CD14-positive monocyte (primary cell): ENCODE data around the gene SLC35F3. TPM values are rescaled to one million over a fixed set of nuclear protein-coding genes. Genes with fewer than 3 reads are reported as not detected.

Experiments
- DNase-seq, 3 donors: peaks; one replicate each; pipeline ENCODE4 v3.0.0-alpha.2; 2011 to 2022
- H2AFZ ChIP-seq: 2 replicates; pipeline ENCODE4 v1.6.0; 2012; ENCODE audit warnings: mild to moderate bottlenecking, low read depth, low read length, inconsistent platforms; ENCODE audit not compliant: insufficient read depth, poor library complexity, severe bottlenecking
- H3K27ac ChIP-seq, 2 donors: 1 replicate in 1 of 2; 2 replicates in 1 of 2; pipeline ENCODE4 v1.5.1; 2012 to 2013; ENCODE audit warnings: low read length in 2 of 2, control low read depth in 1 of 2, inconsistent platforms in 1 of 2, low read depth in 1 of 2, mild to moderate bottlenecking in 1 of 2
- H3K27me3 ChIP-seq, 2 donors: one replicate each; pipeline versions ENCODE4 v1.6.0 to v1.6.1; 2011 to 2013; ENCODE audit warnings: low read length in 2 of 2; ENCODE audit not compliant: control insufficient read depth in 2 of 2, insufficient read depth in 2 of 2
- H3K36me3 ChIP-seq, 2 donors: replicated peaks in 1 of 2; 1 replicate in 1 of 2; 2 replicates in 1 of 2; pipeline versions ENCODE4 v1.5.1 to v1.6.1; 2012 to 2013; ENCODE audit warnings: low read length in 2 of 2, control low read depth in 1 of 2, inconsistent platforms in 1 of 2, mild to moderate bottlenecking in 1 of 2; ENCODE audit not compliant: insufficient read depth in 2 of 2, control insufficient read depth in 1 of 2
- H3K4me1 ChIP-seq, 2 donors: 1 replicate in 1 of 2; 2 replicates in 1 of 2; pipeline versions ENCODE4 v1.5.1 to v1.6.1; 2012 to 2013; ENCODE audit warnings: low read length in 2 of 2, control low read depth in 1 of 2, inconsistent platforms in 1 of 2, mild to moderate bottlenecking in 1 of 2, moderate library complexity in 1 of 2; ENCODE audit not compliant: insufficient read depth in 2 of 2, control insufficient read depth in 1 of 2
- H3K4me2 ChIP-seq: replicated peaks from 2 replicates; pipeline ENCODE3; 2012; ENCODE audit warnings: low read length, moderate library complexity, mild to moderate bottlenecking; ENCODE audit not compliant: poor library complexity, severe bottlenecking; ENCODE audit errors: extremely low read depth
- H3K4me3 ChIP-seq, 3 experiments: fragments of 200-600 bp in 1 of 3; sonication (generic) in 1 of 3; replicated peaks in 1 of 3; 1 replicate in 2 of 3; 2 replicates in 1 of 3; pipeline ENCODE4 v1.5.1; 2011 to 2013; ENCODE audit warnings: low read length in 3 of 3, mild to moderate bottlenecking in 3 of 3, control low read depth in 2 of 3, low read depth in 2 of 3, inconsistent platforms in 1 of 3, moderate library complexity in 1 of 3
- H3K79me2 ChIP-seq: 2 replicates; pipeline ENCODE4 v1.6.0; 2012; ENCODE audit warnings: mild to moderate bottlenecking, control low read depth, inconsistent platforms, low read length, moderate library complexity; ENCODE audit not compliant: insufficient read depth
- H3K9ac ChIP-seq: 2 replicates; pipeline ENCODE4 v1.6.0; 2017; ENCODE audit warnings: low read length, mild to moderate bottlenecking; ENCODE audit not compliant: insufficient read depth, poor library complexity, severe bottlenecking
- H3K9me3 ChIP-seq, 2 donors: replicated peaks in 1 of 2; 1 replicate in 1 of 2; 2 replicates in 1 of 2; pipeline versions ENCODE4 v1.5.1 to v1.6.1; 2012 to 2013; ENCODE audit warnings: low read length in 2 of 2, control low read depth in 1 of 2; ENCODE audit not compliant: control insufficient read depth in 1 of 2, insufficient read depth in 1 of 2
- H4K20me1 ChIP-seq: 2 replicates; pipeline ENCODE4 v1.6.0; 2012; ENCODE audit warnings: mild to moderate bottlenecking, low read length, control low read depth, moderate library complexity; ENCODE audit not compliant: insufficient read depth
- H3K27ac Mint-ChIP-seq, 7 donors: one replicate each; pipeline ENCODE4 v1.8.0; 2020; ENCODE audit warnings: mild to moderate bottlenecking in 7 of 7, mixed read lengths in 7 of 7, moderate library complexity in 6 of 7, inconsistent platforms in 2 of 7
- H3K27me3 Mint-ChIP-seq, 3 donors: one replicate each; pipeline ENCODE4 v1.8.0; 2021 to 2022; ENCODE audit warnings: low read depth in 3 of 3, mild to moderate bottlenecking in 3 of 3, mixed read lengths in 3 of 3, moderate library complexity in 3 of 3, inconsistent platforms in 1 of 3
- H3K36me3 Mint-ChIP-seq, 2 donors: one replicate each; pipeline ENCODE4 v1.8.0; 2020; ENCODE audit warnings: mixed read lengths in 2 of 2, inconsistent platforms in 1 of 2, mild to moderate bottlenecking in 1 of 2
- H3K4me1 Mint-ChIP-seq: one replicate; pipeline ENCODE4 v1.8.0; 2020; ENCODE audit warnings: mild to moderate bottlenecking, mixed read lengths
- H3K4me3 Mint-ChIP-seq, 2 donors: one replicate each; pipeline ENCODE4 v1.8.0; 2020; ENCODE audit warnings: mild to moderate bottlenecking in 2 of 2, mixed read lengths in 2 of 2, moderate library complexity in 1 of 2
- H3K9me3 Mint-ChIP-seq, 7 donors: one replicate each; pipeline ENCODE4 v1.8.0; 2020 to 2022; ENCODE audit warnings: mixed read lengths in 7 of 7, mild to moderate bottlenecking in 6 of 7, moderate library complexity in 6 of 7, inconsistent platforms in 2 of 7
- WGBS: methylation state at CpG from one replicate; pipeline ENCODE4 v1.1.5; 2013; ENCODE audit warnings: missing lambda C conversion rate; ENCODE audit not compliant: insufficient coverage; 5-methylcytosine and 5-hydroxymethylcytosine counted together
- intact Hi-C, 2 donors: fragments of 100-400 bp; cut with micrococcal nuclease; formaldehyde crosslinking; loops; one replicate each; pipeline versions ENCODE4 v1.15.0 to v1.15.1; 2023
- polyA plus RNA-seq, 3 donors: library from polyadenylated mRNA; depleted of rRNA in 1 of 3; unstranded in 2 of 3; stranded (reverse) in 1 of 3; fragments of 300-500 nt in 2 of 3; fragments of >200 nt in 1 of 3; fragmentation: Illumina TruSeq in 2 of 3; gene quantifications; 1 replicate in 2 of 3; 2 replicates in 1 of 3; pipeline ENCODE4 v1.2.3, GENCODE V29; 2012 to 2021
- TF ChIP-seq, protein P1 (sequence below): fragments of 200-600 bp; IDR thresholded peaks from one replicate; pipeline ENCODE4 v1.8.0; 2022; ENCODE audit warnings: antibody characterized with exemption, mild to moderate bottlenecking

The SLC35F3 gene
- polyA plus RNA-seq, 3 donors: 0.17 to 0.78 TPM; not detected in 1

DNA sequence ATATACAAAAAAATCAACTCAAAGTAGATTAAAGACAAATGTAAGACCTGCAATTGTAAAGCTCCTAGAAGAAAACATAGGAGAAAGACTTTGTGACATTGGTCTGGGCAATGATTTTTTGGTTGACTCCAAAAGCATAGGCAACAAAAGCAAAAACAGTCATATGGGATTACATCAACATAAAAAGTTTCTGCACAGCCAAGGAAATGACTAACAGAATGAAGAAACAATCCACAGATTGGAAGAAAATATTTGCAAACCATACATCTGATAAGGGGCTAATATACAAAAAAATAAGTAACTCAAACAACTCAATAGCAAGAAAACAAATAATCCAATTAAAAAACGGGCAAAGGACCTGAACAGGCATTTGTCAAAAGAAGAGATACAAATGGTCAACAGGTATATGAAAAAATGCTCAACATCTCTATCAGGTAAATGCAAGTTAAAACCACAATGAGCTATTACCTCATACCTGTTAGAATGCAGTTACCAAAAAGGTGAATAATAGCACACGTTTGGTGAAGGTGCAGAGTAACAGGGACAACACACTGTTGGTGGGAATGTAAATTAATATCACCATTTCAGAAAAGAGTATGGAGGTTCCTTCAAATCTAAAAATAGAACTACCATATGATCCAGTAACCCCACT lies 295.1 kb downstream of the SLC35F3 start:
- Histone ChIP-seq H3K36me3 (no peaks in the 10 kb centered on the region), H2AFZ (no peak overlapping the region), H3K27ac (no peak overlapping the region), H3K4me3 (no peak overlapping the region), H3K79me2 (no peaks in the 10 kb centered on the region), H3K9ac (no peak overlapping the region), H3K27me3 (no peaks in the 10 kb centered on the region), H4K20me1 (no peaks in the 10 kb centered on the region), H3K4me2 (no peak overlapping the region), H3K9me3 (no peaks in the 10 kb centered on the region), H3K4me1 (no peaks in the 10 kb centered on the region)
- no peak overlapping the region for H3K27ac Mint-ChIP-seq
- H3K36me3 Mint-ChIP-seq: no peaks in the 10 kb centered on the region
- peaks cover 4 to 12% (median 5%) of the 10 kb centered on the region in 3 donors for H3K27me3 Mint-ChIP-seq
- H3K4me1 Mint-ChIP-seq: peaks cover 2% of the 10 kb centered on the region
- TF ChIP-seq, protein P1, sequence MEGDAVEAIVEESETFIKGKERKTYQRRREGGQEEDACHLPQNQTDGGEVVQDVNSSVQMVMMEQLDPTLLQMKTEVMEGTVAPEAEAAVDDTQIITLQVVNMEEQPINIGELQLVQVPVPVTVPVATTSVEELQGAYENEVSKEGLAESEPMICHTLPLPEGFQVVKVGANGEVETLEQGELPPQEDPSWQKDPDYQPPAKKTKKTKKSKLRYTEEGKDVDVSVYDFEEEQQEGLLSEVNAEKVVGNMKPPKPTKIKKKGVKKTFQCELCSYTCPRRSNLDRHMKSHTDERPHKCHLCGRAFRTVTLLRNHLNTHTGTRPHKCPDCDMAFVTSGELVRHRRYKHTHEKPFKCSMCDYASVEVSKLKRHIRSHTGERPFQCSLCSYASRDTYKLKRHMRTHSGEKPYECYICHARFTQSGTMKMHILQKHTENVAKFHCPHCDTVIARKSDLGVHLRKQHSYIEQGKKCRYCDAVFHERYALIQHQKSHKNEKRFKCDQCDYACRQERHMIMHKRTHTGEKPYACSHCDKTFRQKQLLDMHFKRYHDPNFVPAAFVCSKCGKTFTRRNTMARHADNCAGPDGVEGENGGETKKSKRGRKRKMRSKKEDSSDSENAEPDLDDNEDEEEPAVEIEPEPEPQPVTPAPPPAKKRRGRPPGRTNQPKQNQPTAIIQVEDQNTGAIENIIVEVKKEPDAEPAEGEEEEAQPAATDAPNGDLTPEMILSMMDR: no peak
- intact Hi-C loops: no loop called here
- peaks cover 0 to 7% (median 2%) of the 10 kb centered on the region in 7 donors for H3K9me3 Mint-ChIP-seq
- DNase-seq: no peak
- WGBS: no CpG with 5 or more reads among the region's 2 CpGs
- H3K4me3 Mint-ChIP-seq: no peak overlapping the region

DNA sequence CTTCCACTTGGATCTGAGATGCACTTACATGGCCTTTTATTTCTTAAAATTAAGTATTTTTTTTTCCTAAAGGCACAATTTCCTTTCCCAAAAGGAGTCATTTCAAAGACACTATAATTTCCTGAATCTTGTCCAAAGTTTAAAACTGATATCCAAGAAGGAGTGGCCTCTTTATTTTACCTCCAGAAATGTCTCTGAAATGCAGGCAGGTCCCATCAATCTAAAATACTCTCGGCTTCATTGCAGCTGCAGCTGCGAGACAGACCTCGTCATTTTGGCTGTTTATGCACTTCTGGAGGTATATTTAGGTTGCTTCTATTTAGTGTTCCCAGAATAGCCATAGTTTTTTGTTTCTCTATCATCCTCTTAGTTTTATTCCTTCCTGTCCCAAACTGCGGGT lies 296.1 kb downstream of the SLC35F3 start:
- Histone ChIP-seq H3K36me3 (no peaks in the 10 kb centered on the region), H3K27ac (no peak overlapping the region), H3K9me3 (no peaks in the 10 kb centered on the region), H2AFZ (no peak overlapping the region), H3K9ac (no peak overlapping the region), H3K4me2 (no peak overlapping the region), H3K4me1 (no peaks in the 10 kb centered on the region), H4K20me1 (no peaks in the 10 kb centered on the region), H3K79me2 (no peaks in the 10 kb centered on the region), H3K4me3 (no peak overlapping the region), H3K27me3 (no peaks in the 10 kb centered on the region)
- intact Hi-C loops: no loop called here
- TF ChIP-seq, protein P1: no peak
- no peak for DNase-seq
- H3K9me3 Mint-ChIP-seq: peaks cover 0 to 4% (median 3%) of the 10 kb centered on the region in 7 donors
- 100% methylated on average over 1 of the region's 4 CpGs for WGBS
- no peak overlapping the region for H3K27ac Mint-ChIP-seq
- peaks cover 2% of the 10 kb centered on the region for H3K4me1 Mint-ChIP-seq
- H3K4me3 Mint-ChIP-seq: no peak overlapping the region
- no peaks in the 10 kb centered on the region for H3K36me3 Mint-ChIP-seq
- peaks cover 4 to 12% (median 5%) of the 10 kb centered on the region in 3 donors for H3K27me3 Mint-ChIP-seq
